Natural killer cell (primary cell): ENCODE measurements around the gene ASPSCR1. TPM values are rescaled to one million over a fixed set of nuclear protein-coding genes. Genes with fewer than 3 reads are reported as not detected.

Experiments used
- ATAC-seq, 3 donors: fragments of 150-1000 bp in 2 of 3; fragments of 200-7000 bp in 1 of 3; cut with Tn5 transposase; 1 replicate in 1 of 3; 2 replicates in 2 of 3; pipeline ENCODE4 v1.10.0; 2021; ENCODE audit warnings: mild to moderate bottlenecking in 2 of 3, moderate library complexity in 2 of 3
- DNase-seq, 2 donors: peaks; one replicate each; pipeline versions ENCODE4 v3.0.0 to v3.0.0-alpha.2; 2013 to 2021; ENCODE audit warnings: mixed read lengths in 1 of 2
- H3K27ac ChIP-seq: one replicate; pipeline ENCODE4 v1.5.1; 2013; ENCODE audit warnings: mild to moderate bottlenecking, low read length
- H3K27me3 ChIP-seq: one replicate; pipeline ENCODE4 v1.6.1; 2013; ENCODE audit warnings: low read length; ENCODE audit not compliant: control insufficient read depth, insufficient read depth
- H3K36me3 ChIP-seq: one replicate; pipeline ENCODE4 v1.6.1; 2013; ENCODE audit warnings: low read length; ENCODE audit not compliant: control insufficient read depth, insufficient read depth
- H3K4me1 ChIP-seq: one replicate; pipeline ENCODE4 v1.6.1; 2013; ENCODE audit warnings: low read length; ENCODE audit not compliant: control insufficient read depth, insufficient read depth
- H3K4me3 ChIP-seq: one replicate; pipeline ENCODE4 v1.5.1; 2013; ENCODE audit warnings: low read length
- H3K9me3 ChIP-seq: one replicate; pipeline ENCODE4 v1.6.1; 2013; ENCODE audit warnings: low read length; ENCODE audit not compliant: control insufficient read depth, insufficient read depth
- H3K27ac Mint-ChIP-seq, 2 donors: one replicate each; pipeline ENCODE4 v1.8.0; 2022; ENCODE audit warnings: mild to moderate bottlenecking in 2 of 2, mixed read lengths in 2 of 2, moderate library complexity in 1 of 2
- H3K27me3 Mint-ChIP-seq, 2 donors: one replicate each; pipeline ENCODE4 v1.8.0; 2022; ENCODE audit warnings: low read depth in 2 of 2, mixed read lengths in 2 of 2
- H3K36me3 Mint-ChIP-seq: one replicate; pipeline ENCODE4 v1.8.0; 2022; ENCODE audit warnings: mixed read lengths
- H3K4me1 Mint-ChIP-seq, 2 donors: one replicate each; pipeline ENCODE4 v1.8.0; 2022; ENCODE audit warnings: mixed read lengths in 2 of 2
- H3K4me3 Mint-ChIP-seq: one replicate; pipeline ENCODE4 v1.8.0; 2022; ENCODE audit warnings: mild to moderate bottlenecking, moderate library complexity, mixed read lengths
- H3K9me3 Mint-ChIP-seq, 2 donors: one replicate each; pipeline ENCODE4 v1.8.0; 2022; ENCODE audit warnings: mixed read lengths in 2 of 2
- WGBS: methylation state at CpG from one replicate; pipeline ENCODE4 v1.1.7; 2013; ENCODE audit warnings: missing lambda C conversion rate; ENCODE audit not compliant: insufficient coverage; 5-methylcytosine and 5-hydroxymethylcytosine counted together
- intact Hi-C: fragments of 100-400 bp; cut with micrococcal nuclease; formaldehyde crosslinking; loops from one replicate; pipeline ENCODE4 v1.14.2; 2022
- total RNA-seq, 4 donors: library from RNA; stranded (reverse); fragments of 120-200 nt in 1 of 4; gene quantifications; one replicate each; pipeline versions ENCODE4 v1.2.3 to v1.2.4, GENCODE V29; 2013 to 2022
- TF ChIP-seq, protein P1 (sequence below): fragments of 200-600 bp; IDR thresholded peaks from one replicate; pipeline ENCODE4 v1.8.0; 2022; ENCODE audit warnings: antibody characterized with exemption

The ASPSCR1 gene
- total RNA-seq, 3 donors from 2014 or later (not counting 1 experiment from before 2014, with no cell fraction given), result 29.7 to 43.5 (median 40.8) TPM

DNA sequence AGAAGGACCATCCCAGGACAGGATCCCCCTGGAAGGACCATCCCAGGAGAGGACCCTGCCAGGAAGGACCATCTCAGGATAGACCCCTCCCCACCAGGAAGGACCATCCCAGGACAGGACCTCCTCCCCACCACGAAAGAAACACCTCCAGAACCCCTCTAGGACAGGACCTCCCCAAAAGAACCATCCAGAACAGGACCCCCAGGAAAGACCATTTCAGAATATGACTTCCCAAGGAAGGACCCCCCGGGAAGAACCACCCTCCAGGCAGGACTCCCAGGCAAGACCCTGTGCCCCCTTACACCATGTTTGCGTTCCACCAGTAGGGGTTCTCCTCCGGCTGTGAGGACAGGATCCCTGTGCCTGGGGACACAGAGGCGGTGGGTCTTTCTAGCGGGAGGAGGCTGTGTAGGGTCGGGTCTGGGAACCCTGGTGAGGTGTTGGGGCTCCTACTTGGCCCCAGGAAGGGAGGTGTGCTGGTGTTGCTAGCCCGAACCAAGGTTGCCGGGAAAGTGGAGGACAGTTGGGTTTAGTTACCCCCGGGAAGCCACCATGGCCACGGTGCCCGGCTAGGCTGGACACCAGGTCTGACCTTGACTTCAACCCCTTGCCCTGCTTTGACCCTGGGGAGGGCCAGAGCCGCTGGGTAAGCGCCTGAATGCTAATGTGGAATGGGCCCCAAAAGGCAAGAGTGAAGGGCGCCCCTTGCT is 18.6 kb upstream of the ASPSCR1 start:
- peak overlapping the region; percentile 68 for H3K4me3 Mint-ChIP-seq
- no peak overlapping the region for H3K4me3 ChIP-seq
- intact Hi-C loops, result loop anchor here (1.0 kb wide), 1 partner anchor 196 kb away; no protein-coding TSS in a partner anchor
- WGBS, result 69% methylated on average over 15 of the region's 15 CpGs
- H3K36me3 ChIP-seq, result no peaks in the 10 kb centered on the region
- H3K4me1 ChIP-seq, result peaks cover 24% of the 10 kb centered on the region
- no peak for ATAC-seq
- peaks cover 12 to 20% of the 10 kb centered on the region in 2 donors for H3K27me3 Mint-ChIP-seq
- no peak overlapping the region for H3K27ac ChIP-seq
- TF ChIP-seq, protein P1, sequence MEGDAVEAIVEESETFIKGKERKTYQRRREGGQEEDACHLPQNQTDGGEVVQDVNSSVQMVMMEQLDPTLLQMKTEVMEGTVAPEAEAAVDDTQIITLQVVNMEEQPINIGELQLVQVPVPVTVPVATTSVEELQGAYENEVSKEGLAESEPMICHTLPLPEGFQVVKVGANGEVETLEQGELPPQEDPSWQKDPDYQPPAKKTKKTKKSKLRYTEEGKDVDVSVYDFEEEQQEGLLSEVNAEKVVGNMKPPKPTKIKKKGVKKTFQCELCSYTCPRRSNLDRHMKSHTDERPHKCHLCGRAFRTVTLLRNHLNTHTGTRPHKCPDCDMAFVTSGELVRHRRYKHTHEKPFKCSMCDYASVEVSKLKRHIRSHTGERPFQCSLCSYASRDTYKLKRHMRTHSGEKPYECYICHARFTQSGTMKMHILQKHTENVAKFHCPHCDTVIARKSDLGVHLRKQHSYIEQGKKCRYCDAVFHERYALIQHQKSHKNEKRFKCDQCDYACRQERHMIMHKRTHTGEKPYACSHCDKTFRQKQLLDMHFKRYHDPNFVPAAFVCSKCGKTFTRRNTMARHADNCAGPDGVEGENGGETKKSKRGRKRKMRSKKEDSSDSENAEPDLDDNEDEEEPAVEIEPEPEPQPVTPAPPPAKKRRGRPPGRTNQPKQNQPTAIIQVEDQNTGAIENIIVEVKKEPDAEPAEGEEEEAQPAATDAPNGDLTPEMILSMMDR, result no peak
- H3K27ac Mint-ChIP-seq, result no peak overlapping the region
- H3K4me1 Mint-ChIP-seq, result no peaks in the 10 kb centered on the region
- H3K9me3 Mint-ChIP-seq, result no peaks in the 10 kb centered on the region
- no peaks in the 10 kb centered on the region for H3K36me3 Mint-ChIP-seq
- H3K27me3 ChIP-seq, result peaks cover 22% of the 10 kb centered on the region
- H3K9me3 ChIP-seq, result no peaks in the 10 kb centered on the region
- DNase-seq, result no peak

DNA sequence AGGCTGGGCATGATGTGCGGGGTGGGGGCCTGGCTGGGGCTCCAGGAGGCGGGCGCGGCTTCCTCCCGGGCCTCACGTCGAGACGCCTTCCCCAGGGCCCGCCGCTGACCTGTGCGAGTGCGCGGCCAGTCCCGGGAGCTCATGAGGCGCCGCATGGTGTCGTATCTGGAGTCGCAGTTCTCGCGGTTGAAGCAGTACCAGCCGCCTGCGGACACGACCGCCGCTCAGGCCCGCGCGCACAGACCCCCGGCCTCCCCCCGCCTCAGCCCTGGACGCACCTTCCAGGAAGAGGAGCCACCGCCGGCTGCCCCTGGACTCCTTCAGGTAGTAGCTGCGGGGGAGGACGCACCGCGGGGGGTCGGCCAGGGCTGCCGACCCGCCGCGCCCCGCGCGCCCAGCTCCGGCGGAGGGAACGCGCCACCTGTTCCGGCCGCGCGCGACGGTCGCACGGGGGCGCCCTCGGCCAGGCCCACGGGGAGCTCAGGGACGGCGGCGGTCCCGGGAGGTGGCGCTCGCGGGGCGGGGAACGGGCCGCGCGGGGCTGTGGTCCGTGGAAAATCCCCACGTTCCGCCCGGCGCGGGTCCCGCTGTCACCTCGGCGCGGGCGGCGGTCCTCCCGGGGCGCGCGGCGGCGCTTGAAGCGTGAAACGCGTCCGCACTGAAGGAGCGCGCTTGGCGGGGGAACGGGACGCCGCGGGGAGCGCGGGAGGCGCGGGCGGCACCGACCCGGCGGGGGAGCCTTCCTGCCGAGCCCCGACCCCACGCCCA is 17.9 kb upstream of the ASPSCR1 start:
- H3K27me3 ChIP-seq, result peaks cover 25% of the 10 kb centered on the region
- intact Hi-C loops, result loop anchor here (1.0 to 5.0 kb wide), 2 partner anchors 78 to 195 kb away; partner anchors contain the start of gene DCXR
- H3K4me1 Mint-ChIP-seq, result no peaks in the 10 kb centered on the region

DNA sequence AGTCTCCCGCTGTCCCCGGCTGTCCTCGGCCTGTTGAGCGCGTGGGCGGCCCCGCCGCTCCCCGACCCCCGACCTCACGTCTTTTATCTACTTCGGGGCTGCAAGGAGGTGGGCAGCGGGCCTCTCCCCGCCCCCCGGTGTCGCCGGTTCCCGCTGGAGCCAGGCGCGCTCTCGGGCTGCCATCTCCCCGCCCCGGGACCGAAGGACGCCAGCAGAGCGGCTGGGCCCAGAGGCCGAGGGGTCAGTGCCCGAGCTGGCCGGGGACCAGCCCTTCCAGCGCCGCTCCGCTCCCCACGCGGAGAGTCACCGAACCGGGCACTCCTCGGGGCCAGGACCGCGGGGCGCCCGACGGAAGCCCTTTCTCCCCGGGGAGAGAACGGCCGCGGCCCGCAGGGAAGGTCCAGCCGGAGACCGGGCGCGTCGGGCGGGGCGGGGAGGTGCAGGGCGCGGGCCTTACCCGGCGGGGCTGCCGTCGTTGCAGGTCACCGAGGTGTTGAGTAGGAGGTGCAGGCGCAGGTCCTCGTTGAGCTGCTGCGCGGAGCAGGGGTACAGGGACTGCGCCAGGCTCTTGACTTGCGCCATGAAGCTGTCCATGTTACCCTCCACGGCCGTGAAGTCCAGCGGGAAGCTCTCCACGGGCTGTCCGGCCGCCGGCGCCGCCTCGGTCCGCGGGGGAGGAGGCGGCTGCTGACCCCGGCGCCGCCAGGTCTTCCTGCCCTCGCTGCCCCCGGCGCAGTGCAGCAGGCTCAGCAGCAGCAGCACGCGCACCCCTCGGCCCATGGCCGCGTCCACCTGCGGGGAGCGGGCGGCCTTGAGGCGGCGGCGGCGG is 17.1 kb upstream of the ASPSCR1 start:
- H3K4me1 Mint-ChIP-seq, result no peaks in the 10 kb centered on the region
- H3K36me3 ChIP-seq, result no peaks in the 10 kb centered on the region
- WGBS, result 6% methylated on average over 98 of the region's 98 CpGs
- H3K4me1 ChIP-seq, result peaks cover 28% of the 10 kb centered on the region
- H3K27ac ChIP-seq, result no peak overlapping the region
- no peaks in the 10 kb centered on the region for H3K9me3 ChIP-seq
- intact Hi-C loops, result loop anchor here (5.0 kb wide), 1 partner anchor 77 kb away; the partner anchor contains the start of gene DCXR
- TF ChIP-seq, protein P1, result no peak
- DNase-seq, result peak in 1 of 2 donors; percentile 43
- ATAC-seq, result no peak
- H3K4me3 ChIP-seq, result peak overlapping the region; percentile 7
- H3K27ac Mint-ChIP-seq, result no peak overlapping the region
- peaks cover 24 to 30% of the 10 kb centered on the region in 2 donors for H3K27me3 Mint-ChIP-seq
- H3K4me3 Mint-ChIP-seq, result no peak overlapping the region
- H3K36me3 Mint-ChIP-seq, result no peaks in the 10 kb centered on the region
- H3K9me3 Mint-ChIP-seq, result no peaks in the 10 kb centered on the region
- peaks cover 25% of the 10 kb centered on the region for H3K27me3 ChIP-seq

More for the DNA sequence above, 17.9 kb upstream of the ASPSCR1 start:
- H3K27ac ChIP-seq, result no peak overlapping the region
- Mint-ChIP-seq H3K36me3 (no peaks in the 10 kb centered on the region), H3K27me3 (peaks cover 19 to 28% of the 10 kb centered on the region in 2 donors), H3K9me3 (no peaks in the 10 kb centered on the region), H3K27ac (no peak overlapping the region), H3K4me3 (peak overlapping the region; percentile 68)
- WGBS, result under 1% methylated on average over 112 of the region's 112 CpGs
- no peaks in the 10 kb centered on the region for H3K9me3 ChIP-seq
- peak overlapping the region; percentile 7 for H3K4me3 ChIP-seq
- ATAC-seq (peak; percentile 95 to 96 (median 96)), DNase-seq (peak; percentile 84 to 93)
- peaks cover 28% of the 10 kb centered on the region for H3K4me1 ChIP-seq
- no peaks in the 10 kb centered on the region for H3K36me3 ChIP-seq
- TF ChIP-seq, protein P1, result peak; percentile 87
